HFF-Myc (cell line): ENCODE results near the gene PLA2G1B.

Experiments used
- DNase-seq: peaks from one replicate; pipeline ENCODE4 v3.0.0-alpha.2; 2011; ENCODE audit warnings: low read depth; ENCODE audit errors: extremely low read depth
- H3K4me3 ChIP-seq: replicated peaks from 2 replicates; pipeline ENCODE4 v1.5.1; 2011; ENCODE audit warnings: low read depth, mild to moderate bottlenecking, control low read depth, low read length
- TF ChIP-seq, protein P1 (sequence below): IDR thresholded peaks from 2 replicates; pipeline ENCODE4 v1.5.1; 2012; ENCODE audit warnings: mild to moderate bottlenecking, low read depth, low read length, control low read depth; ENCODE audit errors: missing control alignments

Gene PLA2G1B

DNA sequence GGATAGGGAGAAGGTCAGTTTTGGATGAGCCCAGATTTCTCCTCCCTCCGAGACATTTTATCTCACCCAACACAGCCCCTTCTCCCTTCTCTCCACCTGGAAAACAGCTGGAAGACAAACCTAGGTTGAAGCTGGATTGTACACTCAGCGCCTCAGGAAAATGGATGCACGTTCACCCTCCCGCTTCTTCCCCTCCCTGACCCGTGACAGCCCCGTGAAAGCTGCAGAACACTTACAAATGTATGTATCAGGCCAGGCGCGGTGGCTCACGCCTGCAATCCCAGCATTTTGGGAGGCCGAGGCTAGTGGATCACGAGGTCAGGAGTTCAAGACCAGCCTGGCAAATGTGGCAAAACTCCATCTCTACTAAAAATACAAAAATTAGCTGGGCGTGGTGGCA is 40.1 kb downstream of the PLA2G1B start:
- DNase-seq: no peak
- TF ChIP-seq, protein P1, sequence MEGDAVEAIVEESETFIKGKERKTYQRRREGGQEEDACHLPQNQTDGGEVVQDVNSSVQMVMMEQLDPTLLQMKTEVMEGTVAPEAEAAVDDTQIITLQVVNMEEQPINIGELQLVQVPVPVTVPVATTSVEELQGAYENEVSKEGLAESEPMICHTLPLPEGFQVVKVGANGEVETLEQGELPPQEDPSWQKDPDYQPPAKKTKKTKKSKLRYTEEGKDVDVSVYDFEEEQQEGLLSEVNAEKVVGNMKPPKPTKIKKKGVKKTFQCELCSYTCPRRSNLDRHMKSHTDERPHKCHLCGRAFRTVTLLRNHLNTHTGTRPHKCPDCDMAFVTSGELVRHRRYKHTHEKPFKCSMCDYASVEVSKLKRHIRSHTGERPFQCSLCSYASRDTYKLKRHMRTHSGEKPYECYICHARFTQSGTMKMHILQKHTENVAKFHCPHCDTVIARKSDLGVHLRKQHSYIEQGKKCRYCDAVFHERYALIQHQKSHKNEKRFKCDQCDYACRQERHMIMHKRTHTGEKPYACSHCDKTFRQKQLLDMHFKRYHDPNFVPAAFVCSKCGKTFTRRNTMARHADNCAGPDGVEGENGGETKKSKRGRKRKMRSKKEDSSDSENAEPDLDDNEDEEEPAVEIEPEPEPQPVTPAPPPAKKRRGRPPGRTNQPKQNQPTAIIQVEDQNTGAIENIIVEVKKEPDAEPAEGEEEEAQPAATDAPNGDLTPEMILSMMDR: no peak
- H3K4me3 ChIP-seq: no peak overlapping the region

DNA sequence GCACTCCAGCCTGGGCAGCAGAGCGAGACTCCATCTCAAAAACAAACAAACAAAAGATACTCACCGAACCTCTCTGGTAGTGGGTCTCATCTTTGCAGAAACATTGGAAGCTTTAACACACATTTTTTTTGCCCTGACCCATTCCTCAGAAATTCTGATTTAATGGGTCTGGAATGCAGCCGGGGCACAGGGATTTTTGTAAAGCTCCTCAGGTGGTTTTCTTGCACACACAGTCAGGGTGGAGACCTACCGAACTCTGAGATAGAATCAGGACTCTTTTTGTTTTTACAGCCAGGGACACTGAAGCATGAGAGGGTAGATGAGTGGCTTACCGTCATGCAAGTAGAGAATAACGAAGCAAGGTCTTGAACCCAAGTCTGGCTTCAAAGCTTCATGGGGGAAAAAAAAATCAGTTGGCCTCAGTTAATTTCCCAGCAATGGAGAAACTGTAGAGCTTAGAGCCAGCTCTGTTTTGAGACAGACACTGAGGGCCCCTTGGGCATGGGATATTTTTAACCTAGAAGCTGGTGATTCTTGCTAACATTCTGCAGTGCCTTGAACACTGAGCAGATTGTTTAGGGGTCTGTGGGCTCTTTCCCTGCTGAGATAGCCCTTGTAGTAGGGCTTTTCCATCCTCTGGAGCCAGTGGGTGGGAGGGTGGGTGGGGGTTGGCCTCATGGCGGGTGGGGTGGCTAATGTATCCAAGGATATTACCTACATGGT is 40.6 kb downstream of the PLA2G1B start:
- DNase-seq: no peak
- TF ChIP-seq, protein P1: no peak
- no peak overlapping the region for H3K4me3 ChIP-seq

DNA sequence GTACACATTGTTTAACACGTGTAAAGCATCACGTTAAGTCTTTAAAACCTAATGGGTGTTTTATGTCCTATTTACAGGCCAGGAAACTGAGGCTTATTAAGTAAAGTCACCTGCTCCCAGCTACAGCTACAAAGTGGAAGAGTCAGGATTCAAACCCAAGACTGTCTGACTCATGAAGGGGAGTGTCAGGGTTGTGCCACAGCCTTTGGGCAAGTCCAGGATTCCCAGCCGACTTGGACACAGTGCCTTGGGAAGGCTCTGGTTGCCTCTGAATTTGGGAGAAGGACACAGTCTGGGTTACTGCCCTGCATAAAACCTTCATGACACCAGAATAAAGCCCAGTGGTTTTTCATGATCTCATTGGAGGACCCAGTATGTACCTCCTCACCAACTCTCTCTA is 43.2 kb downstream of the PLA2G1B start:
- no peak for DNase-seq
- H3K4me3 ChIP-seq: no peak overlapping the region
- TF ChIP-seq, protein P1: no peak

DNA sequence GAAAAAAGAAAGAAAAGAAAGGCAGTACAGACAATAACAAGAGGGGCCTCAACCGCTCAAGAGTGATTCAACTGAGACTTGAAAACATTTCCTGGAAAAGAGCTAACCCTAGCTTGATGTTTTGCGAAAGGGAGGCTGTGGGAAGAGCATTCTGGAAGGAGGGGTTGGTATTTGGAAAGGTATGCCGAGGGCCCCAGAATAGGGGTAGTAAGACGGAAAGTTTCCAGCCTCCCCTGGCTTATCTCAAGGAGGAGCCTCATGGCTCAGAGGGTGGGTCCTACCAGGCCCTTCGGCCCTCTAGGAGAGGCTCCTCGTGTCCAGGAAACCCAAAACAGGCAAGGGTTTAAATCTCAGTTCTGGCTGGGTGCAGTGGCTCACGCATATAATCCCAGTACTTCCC is 44.3 kb downstream of the PLA2G1B start:
- TF ChIP-seq, protein P1: no peak
- DNase-seq: no peak
- H3K4me3 ChIP-seq: no peak overlapping the region

DNA sequence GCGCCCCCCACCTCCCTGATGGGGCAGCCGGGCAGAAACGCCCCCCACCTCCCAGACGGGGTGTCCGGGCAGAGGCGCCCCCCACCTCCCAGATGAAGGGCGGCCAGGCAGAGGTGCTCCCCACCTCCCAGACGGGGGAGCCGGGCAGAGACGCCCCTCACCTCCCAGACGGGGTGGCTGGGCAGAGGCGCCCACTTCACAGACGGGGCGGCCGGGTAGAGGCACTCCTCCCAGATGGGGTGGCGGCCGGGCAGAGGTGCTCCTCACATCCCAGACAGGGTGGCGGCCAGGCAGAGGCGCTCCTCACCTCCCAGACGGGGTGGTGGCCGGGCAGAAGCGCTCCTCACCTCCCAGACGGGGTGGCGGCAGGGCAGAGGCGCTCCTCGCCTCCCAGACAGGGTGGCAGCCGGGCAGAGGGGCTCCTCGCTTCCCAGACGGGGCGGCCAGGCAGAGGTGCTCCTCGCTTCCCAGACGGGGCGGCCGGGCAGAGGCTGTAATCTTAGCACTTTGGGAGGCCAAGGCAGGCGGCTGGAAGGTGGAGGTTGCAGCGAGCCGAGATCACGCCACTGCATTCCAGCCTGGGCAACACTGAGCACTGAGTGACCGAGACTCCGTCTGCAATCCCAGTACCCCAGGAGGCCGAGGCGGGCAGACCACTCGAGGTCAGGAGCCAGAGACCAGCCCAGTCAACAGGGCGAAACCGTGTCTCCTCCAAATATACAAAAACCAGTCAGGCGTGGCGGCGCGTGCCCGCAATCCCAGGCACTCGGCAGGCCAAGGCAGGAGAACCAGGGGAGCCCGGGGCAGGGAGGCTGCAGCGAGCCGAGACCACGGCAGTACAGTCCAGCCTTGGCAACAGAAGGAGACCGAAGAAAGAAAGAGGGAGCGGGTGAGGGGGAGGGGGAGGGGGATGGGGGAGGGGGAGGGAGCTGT is 49.2 kb downstream of the PLA2G1B start:
- TF ChIP-seq, protein P1: no peak
- H3K4me3 ChIP-seq: no peak overlapping the region
- DNase-seq: no peak

DNA sequence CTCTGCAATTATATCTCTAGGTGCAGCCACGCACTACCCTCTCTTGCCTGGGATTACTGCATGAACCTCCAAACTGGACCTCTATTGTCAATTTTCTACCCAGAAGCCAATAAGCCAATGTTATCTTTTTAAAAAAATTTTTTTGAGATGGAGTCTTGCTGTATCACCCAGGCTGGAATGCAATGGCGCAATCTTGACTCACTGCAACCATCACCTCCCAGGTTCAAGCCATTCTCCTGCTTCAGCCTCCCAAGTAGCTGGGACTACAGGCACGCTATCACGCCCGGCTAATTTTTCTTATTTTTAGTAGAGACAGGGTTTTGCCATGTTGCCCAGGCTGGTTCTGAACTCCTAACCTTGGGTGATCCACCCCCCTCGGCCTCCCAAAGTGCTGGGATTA is 50.8 kb downstream of the PLA2G1B start:
- DNase-seq: no peak
- H3K4me3 ChIP-seq: no peak overlapping the region
- TF ChIP-seq, protein P1: no peak
